Body of pancreas (tissue), 4 donors: Measurements from ENCODE around the gene EP400.

Source experiments
- POLR2A ChIP-seq, 3 donors: fragments of 450-650 bp; IDR thresholded peaks; one replicate each; pipeline ENCODE4 v1.6.1; 2016; ENCODE audit warnings: antibody characterized with exemption in 3 of 3, mild to moderate bottlenecking in 2 of 3
- TF ChIP-seq, protein P1 (sequence below), 7 experiments: fragments of 450-650 bp in 4 of 7; fragments of 200-600 bp in 3 of 7; sonication (generic) in 3 of 7; IDR thresholded peaks; one replicate each; pipeline ENCODE4 v1.5.1; 2016 to 2019; ENCODE audit warnings: antibody characterized with exemption in 7 of 7

GRCh38 chr12:132117558-132117875, 167.8 kb downstream of the EP400 start:
- TF ChIP-seq, protein P1, sequence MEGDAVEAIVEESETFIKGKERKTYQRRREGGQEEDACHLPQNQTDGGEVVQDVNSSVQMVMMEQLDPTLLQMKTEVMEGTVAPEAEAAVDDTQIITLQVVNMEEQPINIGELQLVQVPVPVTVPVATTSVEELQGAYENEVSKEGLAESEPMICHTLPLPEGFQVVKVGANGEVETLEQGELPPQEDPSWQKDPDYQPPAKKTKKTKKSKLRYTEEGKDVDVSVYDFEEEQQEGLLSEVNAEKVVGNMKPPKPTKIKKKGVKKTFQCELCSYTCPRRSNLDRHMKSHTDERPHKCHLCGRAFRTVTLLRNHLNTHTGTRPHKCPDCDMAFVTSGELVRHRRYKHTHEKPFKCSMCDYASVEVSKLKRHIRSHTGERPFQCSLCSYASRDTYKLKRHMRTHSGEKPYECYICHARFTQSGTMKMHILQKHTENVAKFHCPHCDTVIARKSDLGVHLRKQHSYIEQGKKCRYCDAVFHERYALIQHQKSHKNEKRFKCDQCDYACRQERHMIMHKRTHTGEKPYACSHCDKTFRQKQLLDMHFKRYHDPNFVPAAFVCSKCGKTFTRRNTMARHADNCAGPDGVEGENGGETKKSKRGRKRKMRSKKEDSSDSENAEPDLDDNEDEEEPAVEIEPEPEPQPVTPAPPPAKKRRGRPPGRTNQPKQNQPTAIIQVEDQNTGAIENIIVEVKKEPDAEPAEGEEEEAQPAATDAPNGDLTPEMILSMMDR (IDR thresholded peaks at IDR 0.05): no peak
- TF ChIP-seq POLR2A (IDR thresholded peaks at IDR 0.05): no peak
